Measurements from ENCODE around the gene TMIGD1.
"Not testable (repeated sequence)": the region's sequence is repeated elsewhere in the genome, so short reads cannot be mapped to it uniquely, and the experiment has no call there.

TMIGD1 gene

GRCh38 chr17:30351263-30351662 lies 17.4 kb upstream of the TMIGD1 start:
- H3K36me3 ChIP-seq (ENCODE audit: insufficient read depth, low read length); H3K4me1 ChIP-seq (ENCODE audit: insufficient read depth, low read length); H3K9me3 ChIP-seq (ENCODE audit: low read length); H3K27me3 ChIP-seq (ENCODE audit: insufficient read depth, low read length); H3K4me3 ChIP-seq (ENCODE audit: low read length); H2AFZ ChIP-seq (ENCODE audit: low read depth, low read length): not testable (repeated sequence)

GRCh38 chr17:30349252-30349651 lies 15.4 kb upstream of the TMIGD1 start:
- no peaks in the 10 kb centered on the region for H3K27me3 ChIP-seq (ENCODE audit: insufficient read depth, low read length)
- no peak overlapping the region for H3K4me3 ChIP-seq (ENCODE audit: low read length)
- no peaks in the 10 kb centered on the region for H3K9me3 ChIP-seq (ENCODE audit: low read length)
- H3K4me1 ChIP-seq (ENCODE audit: insufficient read depth, low read length), result peaks cover 8% of the 10 kb centered on the region
- no peaks in the 10 kb centered on the region for H3K36me3 ChIP-seq (ENCODE audit: insufficient read depth, low read length)
- H2AFZ ChIP-seq (ENCODE audit: low read depth, low read length), result no peak overlapping the region

- H2AFZ ChIP-seq (ENCODE audit: low read depth, low read length), result no peak overlapping the region
- no peaks in the 10 kb centered on the region for H3K9me3 ChIP-seq (ENCODE audit: low read length)
- no peaks in the 10 kb centered on the region for H3K27me3 ChIP-seq (ENCODE audit: insufficient read depth, low read length)
- no peaks in the 10 kb centered on the region for H3K36me3 ChIP-seq (ENCODE audit: insufficient read depth, low read length)
- no peak overlapping the region for H3K4me3 ChIP-seq (ENCODE audit: low read length)
- peaks cover 11% of the 10 kb centered on the region for H3K4me1 ChIP-seq (ENCODE audit: insufficient read depth, low read length)
Measured at GRCh38 chr17:30347488-30347887, 13.6 kb upstream of the TMIGD1 start.

GRCh38 chr17:30346221-30346795 lies 12.5 kb upstream of the TMIGD1 start:
- no peak overlapping the region for H2AFZ ChIP-seq (ENCODE audit: low read depth, low read length)
- H3K27me3 ChIP-seq (ENCODE audit: insufficient read depth, low read length), result no peaks in the 10 kb centered on the region
- H3K36me3 ChIP-seq (ENCODE audit: insufficient read depth, low read length), result no peaks in the 10 kb centered on the region
- H3K4me3 ChIP-seq (ENCODE audit: low read length), result no peak overlapping the region
- H3K9me3 ChIP-seq (ENCODE audit: low read length), result no peaks in the 10 kb centered on the region
- peaks cover 9% of the 10 kb centered on the region for H3K4me1 ChIP-seq (ENCODE audit: insufficient read depth, low read length)

- H3K36me3 ChIP-seq (ENCODE audit: insufficient read depth, low read length), result no peaks in the 10 kb centered on the region
- no peaks in the 10 kb centered on the region for H3K27me3 ChIP-seq (ENCODE audit: insufficient read depth, low read length)
- no peak overlapping the region for H3K4me3 ChIP-seq (ENCODE audit: low read length)
- no peak overlapping the region for H2AFZ ChIP-seq (ENCODE audit: low read depth, low read length)
- H3K4me1 ChIP-seq (ENCODE audit: insufficient read depth, low read length), result peaks cover 13% of the 10 kb centered on the region
- no peaks in the 10 kb centered on the region for H3K9me3 ChIP-seq (ENCODE audit: low read length)
Measured at GRCh38 chr17:30345527-30346075, 11.7 kb upstream of the TMIGD1 start.

GRCh38 chr17:30345089-30345433 lies 11.2 kb upstream of the TMIGD1 start:
- Histone ChIP-seq H3K36me3 (ENCODE audit: insufficient read depth, low read length) (no peaks in the 10 kb centered on the region), H3K4me3 (ENCODE audit: low read length) (no peak overlapping the region), H3K9me3 (ENCODE audit: low read length) (no peaks in the 10 kb centered on the region), H3K27me3 (ENCODE audit: insufficient read depth, low read length) (no peaks in the 10 kb centered on the region), H3K4me1 (ENCODE audit: insufficient read depth, low read length) (peaks cover 17% of the 10 kb centered on the region), H2AFZ (ENCODE audit: low read depth, low read length) (no peak overlapping the region)

GRCh38 chr17:30344283-30345088 lies 10.6 kb upstream of the TMIGD1 start:
- H3K4me1 ChIP-seq (ENCODE audit: insufficient read depth, low read length), result peaks cover 17% of the 10 kb centered on the region
- peak overlapping the region; percentile 79 for H2AFZ ChIP-seq (ENCODE audit: low read depth, low read length)
- no peaks in the 10 kb centered on the region for H3K9me3 ChIP-seq (ENCODE audit: low read length)
- no peaks in the 10 kb centered on the region for H3K36me3 ChIP-seq (ENCODE audit: insufficient read depth, low read length)
- H3K4me3 ChIP-seq (ENCODE audit: low read length), result no peak overlapping the region
- H3K27me3 ChIP-seq (ENCODE audit: insufficient read depth, low read length), result no peaks in the 10 kb centered on the region

- no peak overlapping the region for H3K4me3 ChIP-seq (ENCODE audit: low read length)
- no peaks in the 10 kb centered on the region for H3K9me3 ChIP-seq (ENCODE audit: low read length)
- no peaks in the 10 kb centered on the region for H3K36me3 ChIP-seq (ENCODE audit: insufficient read depth, low read length)
- no peak overlapping the region for H2AFZ ChIP-seq (ENCODE audit: low read depth, low read length)
- H3K27me3 ChIP-seq (ENCODE audit: insufficient read depth, low read length), result no peaks in the 10 kb centered on the region
- H3K4me1 ChIP-seq (ENCODE audit: insufficient read depth, low read length), result peaks cover 17% of the 10 kb centered on the region
Measured at GRCh38 chr17:30343796-30344195, 9.9 kb upstream of the TMIGD1 start.

GRCh38 chr17:30343244-30343643 lies 9.4 kb upstream of the TMIGD1 start:
- peaks cover 17% of the 10 kb centered on the region for H3K4me1 ChIP-seq (ENCODE audit: insufficient read depth, low read length)
- not testable (repeated sequence) for H2AFZ ChIP-seq (ENCODE audit: low read depth, low read length); H3K4me3 ChIP-seq (ENCODE audit: low read length); H3K27me3 ChIP-seq (ENCODE audit: insufficient read depth, low read length); H3K9me3 ChIP-seq (ENCODE audit: low read length); H3K36me3 ChIP-seq (ENCODE audit: insufficient read depth, low read length)

- peaks cover 17% of the 10 kb centered on the region for H3K4me1 ChIP-seq (ENCODE audit: insufficient read depth, low read length)
- H3K36me3 ChIP-seq (ENCODE audit: insufficient read depth, low read length), result no peaks in the 10 kb centered on the region
- no peaks in the 10 kb centered on the region for H3K9me3 ChIP-seq (ENCODE audit: low read length)
- no peak overlapping the region for H3K4me3 ChIP-seq (ENCODE audit: low read length)
- H2AFZ ChIP-seq (ENCODE audit: low read depth, low read length), result no peak overlapping the region
- no peaks in the 10 kb centered on the region for H3K27me3 ChIP-seq (ENCODE audit: insufficient read depth, low read length)
Measured at GRCh38 chr17:30341703-30342249, 7.9 kb upstream of the TMIGD1 start.

- H3K27me3 ChIP-seq (ENCODE audit: insufficient read depth, low read length), result no peaks in the 10 kb centered on the region
- no peaks in the 10 kb centered on the region for H3K9me3 ChIP-seq (ENCODE audit: low read length)
- no peaks in the 10 kb centered on the region for H3K36me3 ChIP-seq (ENCODE audit: insufficient read depth, low read length)
- H3K4me1 ChIP-seq (ENCODE audit: insufficient read depth, low read length), result peaks cover 17% of the 10 kb centered on the region
- peak overlapping the region; percentile 52 for H3K4me3 ChIP-seq (ENCODE audit: low read length)
- H2AFZ ChIP-seq (ENCODE audit: low read depth, low read length), result peak overlapping the region; percentile 90
Measured at GRCh38 chr17:30340801-30341356, 7.0 kb upstream of the TMIGD1 start.

- Histone ChIP-seq H3K36me3 (ENCODE audit: insufficient read depth, low read length) (no peaks in the 10 kb centered on the region), H3K4me1 (ENCODE audit: insufficient read depth, low read length) (peaks cover 9% of the 10 kb centered on the region), H3K27me3 (ENCODE audit: insufficient read depth, low read length) (no peaks in the 10 kb centered on the region), H3K9me3 (ENCODE audit: low read length) (no peaks in the 10 kb centered on the region), H2AFZ (ENCODE audit: low read depth, low read length) (no peak overlapping the region), H3K4me3 (ENCODE audit: low read length) (no peak overlapping the region)
Measured at GRCh38 chr17:30339086-30339485, 5.2 kb upstream of the TMIGD1 start.

GRCh38 chr17:30337393-30337999 lies 3.6 kb upstream of the TMIGD1 start:
- H3K4me1 ChIP-seq (ENCODE audit: insufficient read depth, low read length), result peaks cover 8% of the 10 kb centered on the region
- no peak overlapping the region for H2AFZ ChIP-seq (ENCODE audit: low read depth, low read length)
- no peak overlapping the region for H3K4me3 ChIP-seq (ENCODE audit: low read length)
- H3K27me3 ChIP-seq (ENCODE audit: insufficient read depth, low read length), result no peaks in the 10 kb centered on the region
- no peaks in the 10 kb centered on the region for H3K36me3 ChIP-seq (ENCODE audit: insufficient read depth, low read length)
- no peaks in the 10 kb centered on the region for H3K9me3 ChIP-seq (ENCODE audit: low read length)
